GM20000 (cell line): ENCODE measurements around the gene CDC42BPA.

Experiments used
- DNase-seq: peaks from one replicate; pipeline ENCODE4 v3.0.0; 2012; ENCODE audit warnings: low spot score
- TF ChIP-seq, protein P1 (sequence below): IDR thresholded peaks from 2 replicates; pipeline ENCODE4 v1.5.1; 2012; ENCODE audit warnings: mild to moderate bottlenecking, control low read depth; ENCODE audit errors: extremely low read depth, missing control alignments

The CDC42BPA gene

DNA sequence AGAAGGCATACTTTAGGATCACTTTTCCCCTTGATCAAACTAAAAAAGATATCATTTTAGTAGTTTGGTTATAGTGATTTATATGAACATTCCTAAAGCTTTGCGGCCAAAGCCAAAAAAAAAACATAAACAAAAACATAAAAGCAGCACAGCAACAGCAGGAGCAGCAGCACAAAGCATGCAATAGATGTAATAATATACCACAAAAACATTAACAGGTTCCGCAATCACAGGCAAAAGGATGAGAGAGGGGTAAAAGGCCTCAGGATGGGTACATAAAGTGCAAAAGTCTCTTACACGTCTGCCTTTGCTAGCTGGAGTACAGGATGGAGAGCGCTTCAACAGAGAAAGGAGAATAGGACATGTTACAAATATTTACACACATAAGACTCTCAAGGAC lies 259.2 kb downstream of the CDC42BPA start:
- TF ChIP-seq, protein P1, sequence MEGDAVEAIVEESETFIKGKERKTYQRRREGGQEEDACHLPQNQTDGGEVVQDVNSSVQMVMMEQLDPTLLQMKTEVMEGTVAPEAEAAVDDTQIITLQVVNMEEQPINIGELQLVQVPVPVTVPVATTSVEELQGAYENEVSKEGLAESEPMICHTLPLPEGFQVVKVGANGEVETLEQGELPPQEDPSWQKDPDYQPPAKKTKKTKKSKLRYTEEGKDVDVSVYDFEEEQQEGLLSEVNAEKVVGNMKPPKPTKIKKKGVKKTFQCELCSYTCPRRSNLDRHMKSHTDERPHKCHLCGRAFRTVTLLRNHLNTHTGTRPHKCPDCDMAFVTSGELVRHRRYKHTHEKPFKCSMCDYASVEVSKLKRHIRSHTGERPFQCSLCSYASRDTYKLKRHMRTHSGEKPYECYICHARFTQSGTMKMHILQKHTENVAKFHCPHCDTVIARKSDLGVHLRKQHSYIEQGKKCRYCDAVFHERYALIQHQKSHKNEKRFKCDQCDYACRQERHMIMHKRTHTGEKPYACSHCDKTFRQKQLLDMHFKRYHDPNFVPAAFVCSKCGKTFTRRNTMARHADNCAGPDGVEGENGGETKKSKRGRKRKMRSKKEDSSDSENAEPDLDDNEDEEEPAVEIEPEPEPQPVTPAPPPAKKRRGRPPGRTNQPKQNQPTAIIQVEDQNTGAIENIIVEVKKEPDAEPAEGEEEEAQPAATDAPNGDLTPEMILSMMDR, result no peak

DNA sequence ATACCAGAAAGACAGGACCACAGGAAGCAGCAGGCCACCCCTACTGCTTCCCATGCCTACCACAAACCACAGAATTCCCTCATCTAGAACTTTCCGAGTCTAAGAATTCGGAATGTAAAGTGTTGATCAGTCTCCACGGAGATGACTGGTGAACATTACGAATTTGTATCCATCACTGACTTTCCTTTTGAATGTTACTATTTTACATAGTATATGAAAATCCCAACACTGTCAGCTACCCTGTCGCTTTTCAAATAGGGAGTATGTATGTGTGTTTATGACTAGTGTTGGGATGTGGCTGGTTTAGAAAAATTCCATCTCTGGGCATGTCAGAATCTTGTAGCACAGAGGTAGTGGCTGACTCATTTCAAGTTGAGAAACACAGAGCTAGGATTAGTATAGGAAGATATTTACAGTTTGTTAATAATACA lies 260.0 kb downstream of the CDC42BPA start:
- TF ChIP-seq, protein P1, result no peak
- no peak for DNase-seq

More for the DNA sequence above, 259.2 kb downstream of the CDC42BPA start:
- DNase-seq, result no peak

DNA sequence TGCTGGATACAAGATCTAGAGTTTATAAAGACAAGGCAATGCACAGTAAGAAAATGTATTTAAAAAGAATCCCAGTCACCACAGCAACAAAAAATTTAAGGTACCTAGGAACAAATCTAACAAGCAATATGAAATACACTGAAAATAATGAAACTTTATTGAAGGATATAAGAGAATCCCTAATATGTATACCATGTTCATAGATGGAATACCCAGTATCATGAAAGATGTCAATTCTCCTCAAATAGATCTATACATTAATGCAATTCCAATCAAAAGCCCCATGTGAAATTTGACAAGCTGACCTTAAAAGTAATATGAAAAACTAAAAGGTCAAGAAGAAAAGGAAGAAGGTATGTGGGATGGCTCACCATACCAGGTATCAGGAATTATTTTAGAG lies 269.0 kb downstream of the CDC42BPA start:
- no peak for DNase-seq
- TF ChIP-seq, protein P1, result no peak

DNA sequence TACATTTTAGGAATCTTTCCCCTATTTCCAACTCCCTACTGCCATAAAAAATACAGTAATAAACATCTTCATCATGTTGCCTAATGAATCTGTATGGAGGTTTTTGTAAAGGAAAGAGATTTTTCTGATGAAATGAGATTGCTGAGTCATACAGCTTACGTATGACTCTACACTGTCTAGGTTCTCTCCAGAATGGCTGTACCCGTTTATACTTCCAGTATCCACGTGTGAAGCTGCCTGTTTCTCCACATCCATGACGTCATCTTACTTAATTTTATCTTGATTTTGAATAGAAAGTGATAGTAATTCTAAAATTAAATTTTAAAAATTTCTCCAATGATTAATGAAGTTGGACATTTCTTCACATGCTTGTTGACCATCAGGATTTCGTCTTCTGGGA lies 274.5 kb downstream of the CDC42BPA start:
- TF ChIP-seq, protein P1, result no peak
- DNase-seq, result no peak

DNA sequence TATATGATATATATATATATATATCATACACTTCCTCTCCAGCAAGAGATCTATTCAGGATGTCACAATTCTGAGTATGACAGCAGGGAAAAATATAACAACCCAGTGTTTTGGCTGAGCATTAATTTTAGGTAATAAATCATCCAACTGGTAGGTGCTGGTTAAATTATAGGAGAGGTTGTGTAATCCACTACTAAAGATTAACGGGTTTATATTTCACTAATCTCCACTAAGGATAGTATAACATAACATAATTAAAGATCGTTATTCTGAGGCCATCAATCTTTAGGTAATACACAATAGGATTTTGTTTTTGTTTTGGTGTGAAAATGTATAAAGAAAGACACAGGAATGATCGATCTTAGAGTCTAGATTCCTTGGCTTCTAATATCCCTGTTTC lies 276.0 kb downstream of the CDC42BPA start:
- TF ChIP-seq, protein P1, result no peak
- no peak for DNase-seq

DNA sequence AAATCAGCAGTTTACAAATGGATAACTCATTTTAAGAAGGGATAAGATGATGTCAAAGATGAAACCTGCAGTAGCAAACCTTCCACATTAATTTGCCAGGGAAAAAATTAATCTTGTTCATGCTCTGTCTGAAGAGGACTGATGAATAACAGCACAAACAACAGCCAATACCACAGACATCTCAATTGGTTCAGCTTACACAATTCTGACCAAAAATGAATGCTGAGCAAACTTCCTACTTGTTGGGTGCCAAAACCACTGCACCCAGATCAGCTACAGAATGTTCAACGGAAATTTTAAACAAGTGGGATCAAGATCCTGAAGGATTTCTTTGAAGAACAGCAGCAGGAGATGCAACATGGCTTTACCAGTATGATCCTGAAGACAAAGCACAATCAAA lies 279.9 kb downstream of the CDC42BPA start:
- DNase-seq, result no peak
- TF ChIP-seq, protein P1, result no peak

DNA sequence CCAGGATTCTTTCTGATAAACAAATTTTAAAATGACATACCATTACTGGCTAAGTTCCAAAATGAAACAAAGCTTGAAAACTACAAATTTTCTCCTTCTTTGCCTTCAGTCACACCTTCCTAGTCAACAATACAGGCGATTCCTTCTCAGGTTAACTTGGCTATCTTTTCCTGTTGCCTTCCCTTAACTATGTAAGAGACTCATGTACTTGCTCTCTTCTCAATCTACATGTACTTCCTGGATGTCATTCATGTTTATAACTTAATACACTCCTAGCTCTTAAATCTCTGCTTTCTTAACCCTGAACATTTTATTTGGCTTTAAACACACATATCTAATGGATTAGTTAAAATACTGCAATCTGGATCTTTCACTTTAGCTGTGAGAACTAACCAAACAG lies 281.2 kb downstream of the CDC42BPA start:
- DNase-seq, result no peak
- TF ChIP-seq, protein P1, result no peak
